HG02610 (cell line): ENCODE data around the gene WDR81.
"Not testable (repeated sequence)": the region's sequence is repeated elsewhere in the genome, so short reads cannot be mapped to it uniquely, and the experiment has no call there.

Source experiments
- ATAC-seq: cut with Tn5 transposase; IDR thresholded peaks from one replicate; pipeline ENCODE4 v1.9.1; 2021; ENCODE audit warnings: mild to moderate bottlenecking, moderate library complexity; ENCODE audit not compliant: unreplicated experiment

Gene WDR81

GRCh38 chr17:1713160-1713877 lies 11.2 kb upstream of the WDR81 start:
- ATAC-seq: no peak

GRCh38 chr17:1713878-1714426 lies 10.6 kb upstream of the WDR81 start:
- ATAC-seq: no peak

DNA sequence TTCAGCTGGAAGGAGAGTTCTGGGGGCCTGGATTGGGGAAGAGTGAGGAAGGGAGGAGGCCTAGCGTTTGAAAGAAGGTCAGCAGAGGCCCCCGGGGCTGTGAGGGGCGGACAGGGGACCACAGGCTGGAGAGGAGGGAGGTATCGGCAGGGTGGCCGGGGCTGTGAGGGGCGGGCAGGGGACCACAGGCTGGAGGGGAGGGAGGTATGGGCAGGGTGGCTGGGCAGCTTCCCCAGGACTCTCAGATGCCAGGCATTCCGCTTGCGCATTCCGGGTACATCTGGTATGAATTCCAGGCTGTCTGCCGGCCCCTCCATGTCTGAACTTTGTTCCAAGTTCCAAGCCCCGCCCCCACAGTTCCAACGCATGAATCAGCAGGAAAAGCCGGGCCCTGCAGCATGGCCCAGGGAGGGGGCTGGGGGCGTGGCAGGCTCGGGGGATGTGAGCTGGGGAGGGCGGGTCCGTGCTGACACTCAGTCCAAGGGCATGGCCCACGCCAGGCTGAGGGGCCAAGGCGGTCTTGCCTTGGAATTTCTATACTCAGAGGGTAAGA lies 10.0 kb upstream of the WDR81 start:
- ATAC-seq: no peak

DNA sequence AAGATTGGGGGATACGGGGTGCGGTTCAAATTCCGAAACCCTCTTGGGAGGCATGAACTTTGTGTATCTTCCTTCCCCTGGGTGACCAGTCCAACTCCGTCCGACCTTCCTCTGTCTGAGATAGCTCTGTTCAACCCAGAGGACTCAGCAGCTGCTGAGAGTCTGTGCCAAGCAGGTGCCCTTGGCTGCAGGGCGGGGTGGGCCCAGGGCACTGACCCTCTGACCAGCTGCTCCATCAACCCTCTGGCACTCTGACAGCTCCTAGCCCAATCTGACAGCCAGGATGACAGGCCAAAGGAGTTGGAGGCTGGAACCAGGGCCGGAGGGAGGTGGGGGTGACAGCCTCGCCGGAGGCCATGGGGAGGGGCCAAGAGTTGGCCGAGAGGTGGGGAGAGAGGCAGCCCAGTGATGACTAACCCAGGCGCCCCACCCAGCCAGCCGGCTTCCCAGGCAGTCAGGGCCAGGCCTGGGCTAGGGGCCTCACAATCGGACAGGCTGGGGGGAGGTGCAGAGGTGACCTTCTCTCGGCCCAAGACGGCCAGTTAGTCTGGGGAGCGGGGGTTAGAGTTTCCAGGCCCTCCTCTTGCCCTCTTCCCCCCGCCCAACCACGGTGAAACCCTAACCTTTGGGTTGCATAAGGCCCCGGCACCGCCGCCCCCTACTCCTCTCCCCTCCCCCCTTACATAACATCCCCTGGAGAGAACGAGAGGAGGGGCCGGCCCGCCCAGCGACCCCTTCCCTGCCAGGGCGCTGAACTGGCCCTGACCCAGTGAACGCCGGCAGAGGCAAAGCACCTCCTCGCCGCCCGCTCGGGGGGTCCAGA lies 9.3 kb upstream of the WDR81 start:
- no peak for ATAC-seq

DNA sequence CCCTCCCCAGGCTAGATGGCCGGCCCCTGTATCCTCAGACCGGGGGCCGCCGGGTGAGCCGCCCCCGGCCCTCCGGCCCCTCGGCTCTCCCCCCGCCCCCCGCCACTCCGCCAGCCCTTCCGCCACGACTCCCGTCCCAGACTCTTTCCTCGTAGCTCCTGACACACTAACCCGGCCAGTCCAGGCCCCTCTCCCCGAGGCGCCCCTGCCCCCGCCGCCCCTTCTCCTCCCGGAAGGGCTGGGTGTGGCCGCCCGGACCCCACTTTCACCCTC lies 8.8 kb upstream of the WDR81 start:
- no peak for ATAC-seq

- peak; percentile 76 for ATAC-seq
Measured at GRCh38 chr17:1716076-1716911, 8.2 kb upstream of the WDR81 start.

- ATAC-seq: peak; percentile 37
Measured at GRCh38 chr17:1716912-1717695, 7.4 kb upstream of the WDR81 start.

DNA sequence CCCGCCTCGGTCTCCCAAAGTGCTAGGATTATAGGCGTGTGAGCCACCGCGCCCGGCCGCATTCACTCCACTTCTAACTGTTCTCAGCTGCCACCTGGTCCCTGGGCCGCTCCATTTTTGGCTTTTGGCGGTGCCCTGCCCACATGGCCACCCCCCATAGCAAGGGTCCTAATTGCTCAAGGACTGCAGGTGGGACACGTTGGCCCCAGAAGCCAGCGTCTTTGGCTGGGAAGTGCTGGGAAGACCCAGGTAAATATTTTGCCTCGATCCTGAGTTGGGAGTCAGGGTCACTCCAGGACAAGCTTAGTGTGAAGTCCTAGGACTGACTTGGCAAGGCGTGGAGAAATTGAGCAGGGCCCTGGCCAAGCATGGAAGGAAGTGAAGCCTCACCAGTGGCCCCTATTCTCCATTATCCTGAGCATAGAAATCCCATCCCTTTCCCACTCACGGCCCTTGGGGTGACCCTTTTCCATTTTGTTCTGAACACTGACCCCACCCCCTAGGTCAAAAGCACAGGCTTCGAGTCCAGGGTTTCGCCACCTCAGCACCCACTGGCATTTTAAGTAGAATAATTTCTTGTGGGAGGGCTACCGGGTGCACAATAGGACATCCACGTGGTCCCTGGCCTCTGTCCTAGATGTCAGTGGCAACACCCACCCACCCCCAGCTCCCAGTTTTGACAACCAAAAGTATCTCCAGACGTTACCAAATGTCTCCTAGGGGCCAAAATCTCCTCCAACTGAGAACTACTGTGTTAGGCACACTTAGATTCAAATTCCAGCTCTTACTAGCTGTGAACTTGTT lies 5.9 kb upstream of the WDR81 start:
- no peak for ATAC-seq

GRCh38 chr17:1720856-1721386 lies 3.6 kb upstream of the WDR81 start:
- no peak for ATAC-seq

GRCh38 chr17:1722022-1722421 lies 2.5 kb upstream of the WDR81 start:
- not testable (repeated sequence) for ATAC-seq

DNA sequence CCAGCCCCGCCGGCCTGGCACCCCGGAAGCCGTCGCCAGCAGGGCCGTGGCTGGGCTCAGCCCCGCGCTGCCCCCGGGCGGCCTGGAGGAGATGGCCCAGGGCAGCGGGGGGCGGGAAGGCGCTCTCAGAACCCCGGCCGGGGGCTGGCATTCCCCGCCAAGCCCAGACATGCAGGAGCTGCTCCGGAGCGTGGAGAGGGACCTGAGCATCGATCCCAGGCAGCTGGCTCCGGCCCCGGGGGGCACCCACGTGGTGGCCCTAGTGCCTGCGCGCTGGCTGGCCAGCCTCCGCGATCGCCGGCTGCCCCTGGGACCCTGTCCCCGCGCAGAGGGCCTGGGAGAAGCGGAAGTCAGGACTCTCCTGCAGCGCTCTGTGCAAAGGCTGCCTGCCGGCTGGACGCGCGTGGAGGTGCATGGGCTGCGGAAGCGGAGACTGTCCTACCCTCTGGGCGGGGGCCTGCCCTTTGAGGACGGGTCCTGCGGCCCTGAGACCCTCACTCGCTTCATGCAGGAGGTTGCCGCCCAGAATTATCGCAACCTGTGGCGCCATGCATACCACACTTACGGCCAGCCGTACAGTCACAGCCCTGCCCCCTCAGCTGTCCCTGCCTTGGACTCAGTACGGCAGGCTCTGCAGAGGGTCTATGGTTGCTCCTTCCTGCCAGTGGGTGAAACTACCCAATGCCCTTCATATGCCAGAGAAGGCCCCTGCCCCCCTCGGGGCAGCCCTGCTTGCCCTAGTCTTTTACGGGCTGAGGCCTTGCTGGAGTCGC lies 551 bp downstream of the WDR81 start:
- ATAC-seq: peak; percentile 24

DNA sequence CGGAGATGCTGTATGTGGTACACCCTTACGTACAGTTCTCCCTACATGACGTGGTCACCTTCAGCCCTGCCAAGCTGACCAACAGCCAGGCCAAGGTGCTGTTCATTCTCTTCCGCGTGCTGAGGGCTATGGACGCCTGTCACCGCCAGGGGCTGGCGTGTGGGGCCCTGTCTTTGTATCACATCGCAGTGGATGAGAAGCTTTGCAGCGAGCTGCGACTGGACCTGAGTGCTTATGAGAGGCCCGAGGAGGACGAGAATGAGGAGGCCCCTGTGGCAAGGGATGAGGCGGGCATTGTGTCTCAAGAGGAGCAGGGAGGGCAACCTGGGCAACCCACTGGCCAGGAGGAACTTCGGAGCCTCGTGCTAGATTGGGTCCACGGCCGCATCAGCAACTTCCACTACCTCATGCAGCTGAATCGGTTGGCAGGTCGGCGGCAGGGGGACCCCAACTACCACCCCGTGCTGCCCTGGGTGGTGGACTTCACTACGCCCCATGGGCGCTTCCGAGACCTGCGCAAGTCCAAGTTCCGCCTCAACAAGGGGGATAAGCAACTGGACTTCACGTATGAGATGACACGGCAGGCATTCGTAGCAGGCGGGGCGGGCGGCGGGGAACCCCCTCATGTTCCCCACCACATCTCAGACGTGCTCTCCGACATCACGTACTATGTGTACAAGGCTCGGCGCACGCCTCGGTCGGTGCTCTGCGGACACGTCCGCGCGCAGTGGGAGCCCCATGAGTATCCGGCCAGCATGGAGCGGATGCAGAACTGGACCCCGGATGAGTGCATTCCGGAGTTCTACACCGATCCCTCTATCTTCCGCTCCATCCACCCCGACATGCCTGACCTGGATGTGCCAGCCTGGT lies 1.4 kb downstream of the WDR81 start:
- ATAC-seq: no peak

DNA sequence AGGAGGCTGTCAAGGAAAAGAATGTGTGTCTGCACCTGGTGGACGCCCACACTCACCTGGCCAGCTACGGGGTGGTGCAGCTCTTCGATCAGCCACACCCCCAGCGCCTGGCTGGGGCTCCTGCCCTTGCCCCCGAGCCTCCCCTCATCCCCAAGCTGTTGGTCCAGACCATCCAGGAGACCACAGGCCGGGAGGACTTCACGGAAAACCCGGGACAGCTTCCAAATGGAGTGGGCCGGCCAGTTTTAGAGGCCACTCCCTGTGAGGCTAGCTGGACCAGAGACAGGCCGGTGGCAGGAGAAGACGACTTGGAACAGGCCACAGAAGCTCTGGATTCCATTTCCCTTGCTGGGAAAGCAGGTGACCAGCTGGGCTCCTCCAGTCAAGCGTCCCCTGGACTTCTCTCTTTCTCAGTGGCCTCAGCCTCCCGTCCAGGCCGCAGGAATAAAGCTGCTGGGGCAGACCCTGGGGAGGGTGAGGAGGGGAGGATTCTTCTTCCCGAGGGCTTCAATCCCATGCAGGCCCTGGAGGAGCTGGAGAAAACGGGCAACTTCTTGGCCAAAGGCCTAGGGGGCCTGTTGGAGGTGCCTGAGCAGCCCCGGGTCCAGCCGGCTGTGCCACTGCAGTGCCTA lies 2.2 kb downstream of the WDR81 start:
- no peak for ATAC-seq

GRCh38 chr17:1727258-1727789 lies 2.8 kb downstream of the WDR81 start:
- ATAC-seq: no peak

DNA sequence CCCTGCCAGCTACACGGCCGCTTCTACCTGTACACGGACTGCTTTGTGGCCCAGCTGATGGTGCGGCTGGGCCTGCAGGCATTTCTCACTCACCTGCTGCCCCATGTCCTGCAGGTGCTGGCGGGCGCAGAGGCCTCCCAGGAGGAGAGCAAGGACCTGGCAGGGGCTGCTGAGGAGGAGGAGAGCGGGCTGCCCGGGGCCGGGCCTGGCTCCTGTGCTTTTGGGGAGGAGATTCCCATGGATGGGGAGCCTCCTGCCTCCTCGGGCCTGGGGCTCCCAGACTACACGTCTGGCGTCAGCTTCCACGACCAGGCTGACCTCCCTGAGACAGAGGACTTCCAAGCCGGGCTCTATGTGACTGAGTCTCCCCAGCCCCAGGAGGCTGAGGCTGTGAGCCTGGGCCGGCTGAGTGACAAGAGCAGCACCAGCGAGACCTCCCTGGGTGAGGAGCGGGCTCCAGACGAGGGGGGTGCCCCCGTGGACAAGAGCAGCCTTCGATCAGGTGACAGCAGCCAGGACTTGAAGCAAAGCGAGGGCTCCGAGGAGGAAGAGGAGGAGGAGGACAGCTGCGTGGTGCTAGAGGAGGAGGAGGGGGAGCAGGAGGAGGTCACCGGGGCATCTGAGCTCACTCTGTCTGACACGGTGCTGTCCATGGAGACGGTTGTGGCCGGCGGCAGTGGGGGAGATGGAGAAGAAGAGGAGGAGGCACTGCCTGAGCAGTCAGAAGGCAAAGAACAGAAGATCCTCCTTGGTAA lies 3.5 kb downstream of the WDR81 start:
- ATAC-seq: no peak

DNA sequence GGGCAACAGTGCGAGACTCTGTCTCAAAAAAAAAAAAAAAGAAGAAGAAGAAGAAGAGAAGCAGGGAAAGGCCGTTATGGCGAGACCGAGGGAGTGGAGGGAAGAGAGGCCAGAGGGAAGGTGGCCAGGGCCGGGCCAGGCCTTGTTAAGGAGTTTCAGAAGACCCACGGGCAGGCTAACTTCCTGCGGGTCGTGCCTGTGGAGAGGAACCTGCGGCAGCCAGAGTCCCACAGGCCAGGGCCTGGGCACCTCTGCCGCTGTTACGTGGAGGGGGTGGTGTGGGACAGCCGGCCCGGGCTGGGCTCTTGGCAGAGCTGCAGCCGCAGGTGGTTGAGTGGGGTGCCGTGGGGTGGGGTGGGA lies 5.4 kb downstream of the WDR81 start:
- no peak for ATAC-seq
